ENCODE data around the gene MYOM3.

GRCh38 chr1:24109166-24109483 is 2.8 kb downstream of the MYOM3 start:
- no peak for TF ChIP-seq EZH2 (IDR thresholded peaks at IDR 0.05; ENCODE audit: low read length, unreplicated experiment)
- TF ChIP-seq CTCF (conservative IDR thresholded peaks at IDR 0.05; ENCODE audit: low read depth, low read length) = no peak
- no peak for TF ChIP-seq EZH2phosphoT487 (IDR thresholded peaks at IDR 0.05; ENCODE audit: borderline replicate concordance, low read length)

All from PC-3 (cell line).